Neural progenitor cell (in vitro differentiated cells): ENCODE measurements around the gene SHLD2.
"Not testable (repeated sequence)": the region's sequence is repeated elsewhere in the genome, so short reads cannot be mapped to it uniquely, and the experiment has no call there.

Source experiments
- EZH2 ChIP-seq: fragments of 200-600 bp; sonication (generic); IDR thresholded peaks from 2 replicates; pipeline ENCODE4 v1.6.1; 2017; ENCODE audit warnings: antibody characterized with exemption, mild to moderate bottlenecking, moderate library complexity
- EZH2phosphoT487 ChIP-seq: fragments of 200-600 bp; sonication (generic); IDR thresholded peaks from 2 replicates; pipeline ENCODE4 v1.6.1; 2017; ENCODE audit warnings: antibody characterized with exemption
- TF ChIP-seq, protein P1 (sequence below): fragments of 200-600 bp; sonication (generic); IDR thresholded peaks from 2 replicates; pipeline ENCODE4 v1.5.1; 2017; ENCODE audit warnings: antibody characterized with exemption, mild to moderate bottlenecking

DNA sequence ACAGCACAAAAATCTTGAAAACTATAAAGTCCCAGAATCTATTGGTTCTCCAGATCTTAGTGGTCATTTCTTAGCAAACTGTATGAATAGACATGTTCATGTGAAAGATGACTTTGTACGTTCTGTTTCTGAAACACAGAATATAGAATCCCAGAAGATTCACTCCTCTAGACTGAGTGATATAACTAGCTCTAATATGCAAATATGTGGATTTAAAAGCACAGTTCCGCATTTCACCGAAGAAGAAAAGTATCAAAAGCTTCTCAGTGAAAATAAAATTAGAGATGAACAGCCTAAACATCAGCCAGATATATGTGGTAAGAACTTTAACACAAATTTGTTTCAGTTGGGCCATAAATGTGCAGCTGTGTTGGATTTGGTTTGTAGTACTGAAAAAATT is 56.5 kb downstream of the SHLD2 start:
- TF ChIP-seq, protein P1, sequence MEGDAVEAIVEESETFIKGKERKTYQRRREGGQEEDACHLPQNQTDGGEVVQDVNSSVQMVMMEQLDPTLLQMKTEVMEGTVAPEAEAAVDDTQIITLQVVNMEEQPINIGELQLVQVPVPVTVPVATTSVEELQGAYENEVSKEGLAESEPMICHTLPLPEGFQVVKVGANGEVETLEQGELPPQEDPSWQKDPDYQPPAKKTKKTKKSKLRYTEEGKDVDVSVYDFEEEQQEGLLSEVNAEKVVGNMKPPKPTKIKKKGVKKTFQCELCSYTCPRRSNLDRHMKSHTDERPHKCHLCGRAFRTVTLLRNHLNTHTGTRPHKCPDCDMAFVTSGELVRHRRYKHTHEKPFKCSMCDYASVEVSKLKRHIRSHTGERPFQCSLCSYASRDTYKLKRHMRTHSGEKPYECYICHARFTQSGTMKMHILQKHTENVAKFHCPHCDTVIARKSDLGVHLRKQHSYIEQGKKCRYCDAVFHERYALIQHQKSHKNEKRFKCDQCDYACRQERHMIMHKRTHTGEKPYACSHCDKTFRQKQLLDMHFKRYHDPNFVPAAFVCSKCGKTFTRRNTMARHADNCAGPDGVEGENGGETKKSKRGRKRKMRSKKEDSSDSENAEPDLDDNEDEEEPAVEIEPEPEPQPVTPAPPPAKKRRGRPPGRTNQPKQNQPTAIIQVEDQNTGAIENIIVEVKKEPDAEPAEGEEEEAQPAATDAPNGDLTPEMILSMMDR, result not testable (repeated sequence)
- not testable (repeated sequence) for TF ChIP-seq EZH2phosphoT487, EZH2
